Amniotic epithelial cell (primary cell): ENCODE results near the gene SLC25A1.

Experiments
- DNase-seq: peaks from one replicate; pipeline ENCODE4 v3.0.0-alpha.2; 2010; ENCODE audit warnings: low read depth

SLC25A1 gene

GRCh38 chr22:19178657-19179496 is at the start of gene SLC25A1:
SLC25A1 (minus strand) TSS chr22:19178736; CDS start chr22:19178673, 63 bp downstream.
- peak; percentile 74 for DNase-seq

GRCh38 chr22:19228179-19228578 is 49.6 kb upstream of the SLC25A1 start:
- DNase-seq: no peak

GRCh38 chr22:19226428-19226827 is 47.9 kb upstream of the SLC25A1 start:
- DNase-seq: peak; percentile 35

DNA sequence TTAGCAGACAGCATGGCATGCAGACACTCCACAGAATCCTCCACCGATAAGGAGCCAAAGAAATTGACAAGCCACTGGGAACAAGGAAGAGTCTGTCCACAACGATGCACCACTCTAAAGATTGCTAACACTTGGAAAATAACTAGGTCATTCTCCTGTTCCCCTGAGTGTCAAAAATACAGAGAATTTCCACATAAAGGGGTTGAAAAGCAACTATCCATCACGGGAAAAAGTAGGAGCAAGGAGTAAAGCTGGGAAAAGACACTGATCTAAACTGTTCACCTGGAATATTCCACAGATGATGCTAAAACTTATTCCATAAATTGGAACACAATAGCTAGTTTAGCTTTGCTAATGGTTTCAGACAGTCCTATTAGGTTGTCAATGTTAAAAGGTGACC is 47.0 kb upstream of the SLC25A1 start:
- DNase-seq: no peak

DNA sequence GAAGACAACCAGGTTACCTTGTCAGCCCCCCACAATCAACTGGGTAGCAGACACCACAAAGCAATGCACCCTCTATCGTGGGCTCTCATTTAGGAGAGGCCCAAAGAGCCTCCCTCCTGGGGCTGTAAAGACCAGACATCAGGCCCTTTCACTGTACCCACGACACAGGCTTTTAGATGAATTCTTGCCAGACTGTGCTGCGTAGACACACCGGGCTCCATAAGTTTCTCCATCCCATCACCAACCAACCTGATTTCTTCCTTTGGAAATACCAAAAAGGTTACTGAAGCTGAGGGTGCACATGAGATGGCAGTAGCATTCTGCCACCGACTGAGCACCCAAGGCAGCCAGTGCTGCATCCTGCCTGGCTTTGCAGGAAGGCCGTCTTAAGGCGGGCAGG is 46.4 kb upstream of the SLC25A1 start:
- no peak for DNase-seq

DNA sequence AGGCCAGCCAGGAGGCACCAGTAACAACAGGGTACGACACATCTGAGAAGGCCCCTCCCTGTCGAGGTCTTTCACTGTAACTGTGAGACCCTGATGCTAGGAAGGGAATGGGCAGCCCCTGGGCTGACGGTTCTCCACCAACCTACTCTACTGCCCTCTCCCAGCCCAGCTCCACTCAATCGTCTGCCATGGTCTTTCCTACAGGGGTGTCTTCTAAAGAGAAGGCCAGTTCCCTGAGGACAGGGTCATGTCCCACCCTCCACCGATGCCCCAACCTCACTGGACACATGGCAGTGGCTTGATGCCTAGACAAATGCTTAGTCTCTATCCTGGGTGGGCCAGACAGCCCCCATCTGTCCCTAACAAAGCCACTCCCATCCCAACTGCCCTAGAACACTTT is 46.0 kb upstream of the SLC25A1 start:
- no peak for DNase-seq

DNA sequence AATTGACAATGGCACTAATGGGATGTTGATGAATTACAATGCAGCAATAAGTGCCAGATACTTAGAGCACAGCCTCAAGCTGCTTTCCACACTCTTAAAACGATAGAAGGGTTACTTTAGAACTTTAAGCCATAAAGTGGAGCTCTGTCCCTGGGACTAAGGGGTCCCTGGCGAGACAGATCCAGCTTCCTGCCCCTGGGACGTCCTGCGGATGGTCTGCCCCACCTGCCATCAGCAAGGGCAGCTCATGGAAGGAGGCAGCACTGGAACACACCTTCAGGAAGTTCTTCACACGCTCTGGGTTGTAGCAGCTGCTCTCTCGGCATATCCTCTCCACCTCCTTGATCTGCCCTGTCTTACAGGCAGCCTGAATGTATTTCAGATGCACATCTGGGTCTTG is 45.1 kb upstream of the SLC25A1 start:
- no peak for DNase-seq

DNA sequence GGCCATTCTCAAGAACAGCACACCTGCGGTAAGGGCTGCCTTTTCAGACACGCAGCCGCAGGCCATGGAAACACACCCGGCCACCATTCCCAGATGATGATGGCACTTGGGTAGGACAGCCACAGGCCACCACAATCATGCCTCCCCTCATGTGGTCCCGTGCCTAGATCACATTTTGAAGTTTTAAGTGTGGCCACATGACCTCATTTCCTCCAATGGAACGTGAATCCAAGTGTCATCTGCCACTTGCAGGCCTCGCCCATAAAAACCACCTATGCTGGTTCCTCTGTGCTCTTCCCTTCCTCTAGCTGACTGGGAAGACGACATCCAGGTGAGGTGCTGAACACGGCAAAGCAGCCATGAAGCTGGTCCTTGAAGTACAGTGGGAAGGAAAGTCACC is 44.6 kb upstream of the SLC25A1 start:
- no peak for DNase-seq

DNA sequence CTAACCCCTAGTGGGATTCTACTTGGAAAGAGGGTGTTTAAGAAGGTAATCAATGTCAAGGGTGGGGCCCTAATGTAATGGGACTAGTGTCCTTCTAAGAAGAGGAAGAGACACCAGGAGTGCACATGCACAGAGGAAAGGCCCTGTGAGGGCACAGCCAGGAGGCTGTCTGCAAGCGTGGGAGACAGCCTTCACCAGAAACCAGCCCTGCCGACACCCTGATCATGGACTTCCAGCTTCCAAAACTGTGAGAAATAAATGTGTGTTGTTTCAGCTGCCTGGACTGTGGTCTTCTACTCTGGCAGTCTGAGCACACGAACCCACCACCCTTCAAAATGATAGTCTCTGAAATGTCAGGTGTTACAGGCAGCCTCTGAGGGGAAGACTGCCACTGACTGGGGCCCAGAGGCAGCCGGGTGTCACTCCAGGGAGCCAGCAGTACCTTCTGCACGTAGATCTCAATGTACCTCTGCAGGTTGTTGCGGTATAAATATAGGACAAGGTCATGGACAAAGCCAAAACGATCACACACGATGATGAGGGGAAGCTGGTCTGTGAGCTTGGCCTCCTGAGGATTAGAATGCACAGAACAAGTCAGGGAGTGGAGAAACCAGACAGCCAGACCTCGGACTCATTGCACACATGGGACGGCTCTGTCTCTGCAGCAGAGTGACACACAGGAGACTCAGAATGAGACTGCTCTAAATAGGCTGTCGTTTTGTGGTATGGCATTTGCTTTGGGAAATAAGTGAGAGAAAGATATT is 43.9 kb upstream of the SLC25A1 start:
- DNase-seq: no peak

DNA sequence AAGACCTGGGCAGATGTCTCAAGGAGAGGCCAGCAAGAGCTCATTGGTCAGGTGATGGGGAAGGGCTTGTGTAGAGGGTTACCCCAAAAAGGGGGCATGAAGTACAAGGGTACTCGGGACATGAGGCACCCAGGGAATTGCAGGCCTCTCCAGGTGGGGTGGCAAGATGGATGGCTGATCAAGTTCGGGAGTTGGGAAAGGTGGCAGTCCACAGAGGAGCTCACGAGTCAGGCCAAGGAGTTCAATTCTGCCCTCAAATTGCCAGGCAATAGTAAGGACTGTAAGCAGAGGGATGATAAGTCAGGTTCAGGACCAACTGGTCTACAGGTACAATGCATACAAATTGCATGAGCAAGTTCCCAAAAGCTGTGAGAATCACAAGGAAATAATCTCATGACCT is 42.3 kb upstream of the SLC25A1 start:
- no peak for DNase-seq

DNA sequence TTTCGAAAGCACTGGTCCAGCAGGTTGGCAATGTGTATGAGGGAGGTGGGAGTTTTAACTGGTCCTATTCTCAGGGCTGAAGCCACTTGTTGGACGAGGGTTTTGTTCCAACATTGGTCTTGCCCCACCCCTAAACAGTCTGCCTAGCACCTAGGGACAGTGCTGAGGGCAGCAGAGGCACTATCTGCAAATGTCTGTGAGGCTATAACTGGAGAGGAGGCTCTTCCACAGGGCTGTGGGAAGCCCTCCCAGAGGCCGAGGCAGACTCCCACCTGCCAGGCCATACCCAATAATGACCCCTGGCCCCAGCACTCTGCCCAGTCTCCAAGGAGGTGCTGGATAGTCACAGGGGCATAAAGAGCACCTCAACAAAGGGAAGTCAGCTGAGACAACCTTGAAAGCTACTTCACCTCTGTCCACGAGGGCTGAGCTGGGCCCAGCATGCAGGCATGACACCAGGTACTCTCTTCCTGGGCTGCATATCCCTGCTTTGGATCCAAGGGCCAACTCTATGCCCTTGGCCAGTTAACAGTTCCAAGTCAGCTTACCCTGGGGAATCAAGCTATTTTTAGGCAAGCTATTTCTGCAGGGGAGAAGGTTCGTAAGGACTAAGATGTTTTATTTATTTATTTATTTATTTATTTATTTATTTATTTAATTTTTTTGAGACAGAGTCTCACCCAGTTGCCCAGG is 40.2 kb upstream of the SLC25A1 start:
- no peak for DNase-seq

- no peak for DNase-seq
Observed at GRCh38 chr22:19216579-19216978, 38.0 kb upstream of the SLC25A1 start.

GRCh38 chr22:19215360-19215759 is 36.8 kb upstream of the SLC25A1 start:
- DNase-seq: no peak

GRCh38 chr22:19214078-19214473 is 35.5 kb upstream of the SLC25A1 start:
- no peak for DNase-seq

GRCh38 chr22:19213442-19214077 is 35.0 kb upstream of the SLC25A1 start:
- no peak for DNase-seq

DNA sequence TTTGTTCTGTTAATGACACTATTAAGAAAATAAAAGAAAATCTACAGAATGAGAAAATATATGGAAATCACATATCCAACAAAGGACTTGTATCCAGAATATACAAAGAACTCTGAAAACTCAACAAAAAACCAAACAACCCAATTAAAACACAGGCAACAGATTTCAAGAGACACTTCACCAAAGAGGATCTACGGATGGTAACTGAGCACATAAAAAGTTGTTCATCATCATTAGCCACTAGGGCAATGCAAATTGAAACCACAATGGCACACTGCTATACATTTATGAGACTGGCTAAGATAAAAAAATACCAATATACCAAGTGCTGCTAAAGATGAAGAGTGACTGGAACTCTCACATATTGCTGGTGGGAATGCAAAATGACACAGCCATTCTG is 34.5 kb upstream of the SLC25A1 start:
- no peak for DNase-seq

DNA sequence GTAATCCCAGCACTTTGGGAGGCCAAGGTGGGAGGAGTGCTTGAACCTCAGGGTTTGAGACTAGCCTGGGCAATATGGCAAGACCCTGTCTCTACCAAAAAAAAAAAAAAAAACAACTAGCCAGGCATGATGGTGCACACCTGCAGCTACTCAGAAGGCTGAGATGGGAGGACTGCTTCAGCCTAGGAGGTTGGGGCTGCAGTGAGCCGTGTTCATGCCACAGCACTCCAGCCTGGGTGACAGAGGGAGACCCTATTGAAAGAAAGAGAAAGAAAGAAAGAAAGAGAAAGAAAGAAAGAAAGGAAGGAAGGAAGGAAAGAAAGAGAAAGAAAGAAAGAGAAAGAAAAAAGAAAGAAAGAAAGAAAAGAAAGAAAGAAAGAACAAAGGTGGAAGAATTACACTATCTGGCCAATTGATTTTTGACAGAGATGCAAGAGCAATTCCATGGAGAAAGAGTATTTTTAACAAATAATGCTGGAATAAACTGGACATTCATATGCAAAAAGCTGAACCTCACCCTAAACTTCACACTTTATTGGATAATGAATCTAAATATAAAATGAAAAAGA is 33.9 kb upstream of the SLC25A1 start:
- no peak for DNase-seq

DNA sequence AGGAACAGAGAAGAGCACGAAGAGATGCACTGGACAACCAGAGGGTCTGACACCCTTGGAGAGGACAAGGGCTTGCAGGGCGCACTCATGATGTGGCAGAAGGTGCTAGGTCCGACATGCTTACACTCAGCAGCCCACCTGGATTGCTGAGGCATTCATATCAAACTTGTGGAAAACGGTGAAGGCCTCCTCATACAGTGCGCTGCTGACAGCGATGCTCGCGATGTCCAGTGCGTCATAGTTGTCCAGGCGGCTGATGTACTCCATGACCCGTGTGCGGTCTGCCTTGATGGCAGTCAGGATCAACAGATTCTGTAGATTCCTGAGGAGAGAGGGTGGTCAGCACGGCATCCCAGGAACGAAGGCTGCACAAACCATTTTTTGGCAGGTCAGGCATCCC is 31.7 kb upstream of the SLC25A1 start:
- no peak for DNase-seq

- DNase-seq: no peak
Observed at GRCh38 chr22:19208287-19208847, 29.8 kb upstream of the SLC25A1 start.

DNA sequence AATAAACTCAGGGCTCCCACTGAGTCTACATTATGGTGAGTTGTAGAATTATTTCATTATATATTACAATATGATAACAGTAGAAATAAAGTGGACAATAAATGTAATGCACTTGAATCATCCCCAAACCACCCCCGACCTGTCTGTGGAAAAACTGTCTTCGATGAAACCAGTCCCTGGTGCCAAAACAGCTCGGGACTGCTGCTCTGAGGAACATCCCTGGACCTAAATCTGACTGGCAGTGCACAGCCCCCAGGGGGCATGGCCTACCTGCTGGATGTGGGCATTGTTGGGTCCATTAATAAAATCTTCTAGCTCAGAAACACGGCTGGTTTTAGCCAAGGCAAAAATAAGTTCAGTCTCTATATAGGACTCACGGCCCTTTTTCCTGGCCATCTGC is 29.3 kb upstream of the SLC25A1 start:
- DNase-seq: no peak

DNA sequence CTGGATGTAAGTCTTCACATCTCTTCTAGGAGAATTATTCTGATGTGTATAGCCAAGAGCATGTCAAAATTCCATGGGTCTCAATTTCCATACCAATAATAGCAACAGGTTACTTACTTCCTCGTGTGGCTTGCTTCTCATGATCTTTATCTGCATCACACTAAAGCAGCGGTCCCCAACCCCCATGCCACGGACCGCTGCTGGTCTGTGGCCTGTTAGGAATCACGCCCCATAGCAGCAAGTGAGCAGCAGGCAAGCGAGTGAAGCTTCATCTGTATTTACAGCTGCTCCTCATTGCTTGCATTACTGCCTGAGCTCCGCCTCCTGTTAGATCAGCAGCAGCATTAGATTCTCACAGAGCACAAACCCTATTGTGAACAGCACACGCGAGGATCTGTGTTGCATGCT is 28.9 kb upstream of the SLC25A1 start:
- no peak for DNase-seq

GRCh38 chr22:19206287-19206686 is 27.8 kb upstream of the SLC25A1 start:
- DNase-seq: no peak
